Stomach (tissue), 4 donors: ENCODE data around the gene ATRNL1.

Source experiments
- CTCF ChIP-seq, 7 experiments: fragments of 450-650 bp in 4 of 7; fragments of 200-600 bp in 3 of 7; sonication (generic) in 3 of 7; IDR thresholded peaks; one replicate each; pipeline ENCODE4 v1.5.1; 2016 to 2019; ENCODE audit warnings: antibody characterized with exemption in 7 of 7, control low read depth in 2 of 7, mild to moderate bottlenecking in 1 of 7
- POLR2A ChIP-seq, 4 donors: fragments of 450-650 bp; IDR thresholded peaks; one replicate each; pipeline ENCODE4 v1.6.1; 2016; ENCODE audit warnings: antibody characterized with exemption in 4 of 4, control low read depth in 2 of 4, mild to moderate bottlenecking in 1 of 4, moderate library complexity in 1 of 4
- POLR2AphosphoS5 ChIP-seq, 3 donors: sonication (generic); formaldehyde crosslinking; IDR thresholded peaks; one replicate each; pipeline ENCODE4 v1.6.1; 2016; ENCODE audit warnings: antibody characterized with exemption in 3 of 3

DNA sequence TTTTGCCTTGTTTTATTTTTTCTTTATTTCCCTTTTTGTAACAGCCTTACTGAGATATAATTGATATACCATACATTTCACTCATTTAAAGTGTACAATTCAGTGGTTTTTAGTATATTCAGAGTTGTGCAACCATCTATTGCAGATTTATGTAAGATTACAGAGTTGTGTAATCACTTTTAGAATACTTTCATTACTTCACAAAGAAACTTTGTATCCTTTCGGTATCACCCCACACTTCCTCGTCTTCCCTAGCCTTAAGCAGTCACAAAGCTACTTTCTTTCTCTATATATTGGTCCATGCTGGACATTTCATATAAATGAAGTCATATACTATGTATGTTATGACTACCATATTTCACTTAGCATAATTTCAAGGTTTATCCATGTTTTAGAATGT lies 74.6 kb downstream of the ATRNL1 start:
- no peak for TF ChIP-seq POLR2A (IDR thresholded peaks at IDR 0.05)
- no peak for TF ChIP-seq POLR2AphosphoS5 (IDR thresholded peaks at IDR 0.05)
- no peak for TF ChIP-seq CTCF (IDR thresholded peaks at IDR 0.05)
